Stimulated activated CD4-positive, alpha-beta T cell treated with anti-CD3 and anti-CD28 coated beads, Interleukin-2, amount 100 ng/mL, for 48 hours (primary cell): ENCODE measurements around the gene CSRNP3.

ENCODE experiments used
- DNase-seq, 2 donors: peaks; one replicate each; pipeline ENCODE4 v3.0.0-alpha.2; 2020

The CSRNP3 gene

GRCh38 chr2:165469417-165469816 lies at the start of gene CSRNP3:
Gene CSRNP3, plus strand, starts transcription at chr2:165469698. Its CDS starts 125,368 bp downstream, at chr2:165595066.
- DNase-seq, result no peak

GRCh38 chr2:165420231-165420630 lies 49.3 kb upstream of the CSRNP3 start:
- no peak for DNase-seq

GRCh38 chr2:165423081-165423480 lies 46.4 kb upstream of the CSRNP3 start:
- DNase-seq, result no peak

GRCh38 chr2:165425556-165425955 lies 43.9 kb upstream of the CSRNP3 start:
- no peak for DNase-seq

- DNase-seq, result no peak
These were observed 41.8 kb upstream of the CSRNP3 start for GRCh38 chr2:165427686-165428085.

- DNase-seq, result no peak
These were observed 40.6 kb upstream of the CSRNP3 start for GRCh38 chr2:165428926-165429325.

- no peak for DNase-seq
These were observed 38.5 kb upstream of the CSRNP3 start for GRCh38 chr2:165431014-165431413.

- DNase-seq, result no peak
These were observed 37.1 kb upstream of the CSRNP3 start for GRCh38 chr2:165432234-165432966.

- no peak for DNase-seq
These were observed 34.5 kb upstream of the CSRNP3 start for GRCh38 chr2:165434865-165435496.

- no peak for DNase-seq
These were observed 33.9 kb upstream of the CSRNP3 start for GRCh38 chr2:165435611-165436010.

GRCh38 chr2:165436559-165436958 lies 32.9 kb upstream of the CSRNP3 start:
- DNase-seq, result no peak

- DNase-seq, result no peak
These were observed 29.1 kb upstream of the CSRNP3 start for GRCh38 chr2:165440367-165440766.

- DNase-seq, result no peak
These were observed 26.0 kb upstream of the CSRNP3 start for GRCh38 chr2:165443511-165443910.

- DNase-seq, result no peak
These were observed 21.1 kb upstream of the CSRNP3 start for GRCh38 chr2:165448406-165448805.

GRCh38 chr2:165450156-165450555 lies 19.3 kb upstream of the CSRNP3 start:
- no peak for DNase-seq

- DNase-seq, result no peak
These were observed 17.2 kb upstream of the CSRNP3 start for GRCh38 chr2:165452327-165452726.

- DNase-seq, result no peak
These were observed 15.9 kb upstream of the CSRNP3 start for GRCh38 chr2:165453561-165454094.

- DNase-seq, result no peak
These were observed 14.6 kb upstream of the CSRNP3 start for GRCh38 chr2:165454905-165455304.

- no peak for DNase-seq
These were observed 13.5 kb upstream of the CSRNP3 start for GRCh38 chr2:165456027-165456426.

- no peak for DNase-seq
These were observed 7.1 kb upstream of the CSRNP3 start for GRCh38 chr2:165462443-165462842.

GRCh38 chr2:165466386-165466785 lies 3.1 kb upstream of the CSRNP3 start:
- DNase-seq, result no peak

- no peak for DNase-seq
These were observed 1.6 kb upstream of the CSRNP3 start for GRCh38 chr2:165467921-165468320.

GRCh38 chr2:165470361-165470760 lies 863 bp downstream of the CSRNP3 start:
- no peak for DNase-seq

GRCh38 chr2:165471349-165471950 lies 2.0 kb downstream of the CSRNP3 start:
- DNase-seq, result no peak
